ENCODE measurements around the gene COBL.

DNA sequence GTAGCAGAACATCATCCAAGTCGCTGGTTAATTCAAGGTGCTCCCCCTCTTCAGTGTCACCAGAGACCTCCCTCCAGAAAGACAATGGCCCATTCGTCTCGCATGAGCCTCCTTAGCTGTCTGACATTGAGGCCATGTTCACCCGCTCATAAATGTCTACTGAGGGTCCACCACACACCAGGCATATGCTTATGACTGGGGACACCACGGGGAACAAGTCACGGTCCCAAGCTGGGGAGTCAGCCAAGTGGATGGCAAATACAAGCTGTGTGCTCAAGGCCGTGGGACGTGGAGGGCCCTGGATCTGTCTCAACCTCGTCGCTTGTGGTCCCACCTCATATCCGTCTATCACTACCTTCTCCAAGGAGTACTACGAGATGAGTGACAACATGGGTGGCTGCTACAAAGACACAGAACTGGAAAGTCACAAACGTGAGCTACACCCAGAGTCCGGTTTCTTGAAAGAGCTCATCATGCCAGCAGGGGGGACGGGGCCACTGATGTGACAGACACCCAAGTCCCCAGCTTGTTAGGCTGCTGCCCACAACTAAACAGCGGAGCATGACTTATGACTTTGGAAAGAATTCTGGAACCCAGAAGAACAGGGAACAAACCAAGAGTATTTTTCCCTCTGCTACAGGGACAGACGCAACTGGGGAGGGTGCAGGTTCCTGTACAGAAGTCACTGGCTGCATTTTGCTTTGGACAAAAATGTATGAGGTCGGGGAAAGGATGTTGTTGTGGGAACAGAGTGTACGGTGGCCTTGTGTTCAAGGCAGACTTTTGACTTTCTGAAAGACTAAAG lies 189.6 kb downstream of the COBL start:
- TF ChIP-seq, protein P1, sequence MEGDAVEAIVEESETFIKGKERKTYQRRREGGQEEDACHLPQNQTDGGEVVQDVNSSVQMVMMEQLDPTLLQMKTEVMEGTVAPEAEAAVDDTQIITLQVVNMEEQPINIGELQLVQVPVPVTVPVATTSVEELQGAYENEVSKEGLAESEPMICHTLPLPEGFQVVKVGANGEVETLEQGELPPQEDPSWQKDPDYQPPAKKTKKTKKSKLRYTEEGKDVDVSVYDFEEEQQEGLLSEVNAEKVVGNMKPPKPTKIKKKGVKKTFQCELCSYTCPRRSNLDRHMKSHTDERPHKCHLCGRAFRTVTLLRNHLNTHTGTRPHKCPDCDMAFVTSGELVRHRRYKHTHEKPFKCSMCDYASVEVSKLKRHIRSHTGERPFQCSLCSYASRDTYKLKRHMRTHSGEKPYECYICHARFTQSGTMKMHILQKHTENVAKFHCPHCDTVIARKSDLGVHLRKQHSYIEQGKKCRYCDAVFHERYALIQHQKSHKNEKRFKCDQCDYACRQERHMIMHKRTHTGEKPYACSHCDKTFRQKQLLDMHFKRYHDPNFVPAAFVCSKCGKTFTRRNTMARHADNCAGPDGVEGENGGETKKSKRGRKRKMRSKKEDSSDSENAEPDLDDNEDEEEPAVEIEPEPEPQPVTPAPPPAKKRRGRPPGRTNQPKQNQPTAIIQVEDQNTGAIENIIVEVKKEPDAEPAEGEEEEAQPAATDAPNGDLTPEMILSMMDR (IDR thresholded peaks at IDR 0.05), result no peak
- TF ChIP-seq POLR2A (IDR thresholded peaks at IDR 0.05), result no peak

Data from right lobe of liver (tissue), 4 donors.